ENCODE measurements around the gene ADH4. TPM values are rescaled to one million over a fixed set of nuclear protein-coding genes. Genes with fewer than 3 reads are reported as not detected.

The ADH4 gene
- total RNA-seq, 1 donor, result not detected

- Histone ChIP-seq H3K79me2 (ENCODE audit: insufficient read depth, low read length) (no peaks in the 10 kb centered on the region), H2AFZ (ENCODE audit: low read length) (no peak overlapping the region), H3K4me1 (ENCODE audit: insufficient read depth, low read length) (no peaks in the 10 kb centered on the region), H3K27me3 (ENCODE audit: insufficient read depth, low read length) (no peaks in the 10 kb centered on the region), H3K27ac (ENCODE audit: low read depth, low read length) (no peak overlapping the region), H3K4me2 (ENCODE audit: insufficient read depth, low read length) (no peak overlapping the region), H4K20me1 (ENCODE audit: insufficient read depth, low read length) (no peaks in the 10 kb centered on the region), H3K36me3 (ENCODE audit: insufficient read depth, low read length) (no peaks in the 10 kb centered on the region), H3K9me3 (ENCODE audit: low read depth, low read length) (no peaks in the 10 kb centered on the region), H3K4me3 (ENCODE audit: insufficient read depth, low read length) (no peak overlapping the region)
- TF ChIP-seq, protein P1, sequence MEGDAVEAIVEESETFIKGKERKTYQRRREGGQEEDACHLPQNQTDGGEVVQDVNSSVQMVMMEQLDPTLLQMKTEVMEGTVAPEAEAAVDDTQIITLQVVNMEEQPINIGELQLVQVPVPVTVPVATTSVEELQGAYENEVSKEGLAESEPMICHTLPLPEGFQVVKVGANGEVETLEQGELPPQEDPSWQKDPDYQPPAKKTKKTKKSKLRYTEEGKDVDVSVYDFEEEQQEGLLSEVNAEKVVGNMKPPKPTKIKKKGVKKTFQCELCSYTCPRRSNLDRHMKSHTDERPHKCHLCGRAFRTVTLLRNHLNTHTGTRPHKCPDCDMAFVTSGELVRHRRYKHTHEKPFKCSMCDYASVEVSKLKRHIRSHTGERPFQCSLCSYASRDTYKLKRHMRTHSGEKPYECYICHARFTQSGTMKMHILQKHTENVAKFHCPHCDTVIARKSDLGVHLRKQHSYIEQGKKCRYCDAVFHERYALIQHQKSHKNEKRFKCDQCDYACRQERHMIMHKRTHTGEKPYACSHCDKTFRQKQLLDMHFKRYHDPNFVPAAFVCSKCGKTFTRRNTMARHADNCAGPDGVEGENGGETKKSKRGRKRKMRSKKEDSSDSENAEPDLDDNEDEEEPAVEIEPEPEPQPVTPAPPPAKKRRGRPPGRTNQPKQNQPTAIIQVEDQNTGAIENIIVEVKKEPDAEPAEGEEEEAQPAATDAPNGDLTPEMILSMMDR (IDR thresholded peaks at IDR 0.05; ENCODE audit: extremely low read depth, low read depth, low read length), result no peak
- DNase-seq (ENCODE audit: insufficient read length, low spot score, missing footprints), result no peak
Observed at GRCh38 chr4:99136329-99136728, 7.8 kb downstream of the ADH4 start.

DNA sequence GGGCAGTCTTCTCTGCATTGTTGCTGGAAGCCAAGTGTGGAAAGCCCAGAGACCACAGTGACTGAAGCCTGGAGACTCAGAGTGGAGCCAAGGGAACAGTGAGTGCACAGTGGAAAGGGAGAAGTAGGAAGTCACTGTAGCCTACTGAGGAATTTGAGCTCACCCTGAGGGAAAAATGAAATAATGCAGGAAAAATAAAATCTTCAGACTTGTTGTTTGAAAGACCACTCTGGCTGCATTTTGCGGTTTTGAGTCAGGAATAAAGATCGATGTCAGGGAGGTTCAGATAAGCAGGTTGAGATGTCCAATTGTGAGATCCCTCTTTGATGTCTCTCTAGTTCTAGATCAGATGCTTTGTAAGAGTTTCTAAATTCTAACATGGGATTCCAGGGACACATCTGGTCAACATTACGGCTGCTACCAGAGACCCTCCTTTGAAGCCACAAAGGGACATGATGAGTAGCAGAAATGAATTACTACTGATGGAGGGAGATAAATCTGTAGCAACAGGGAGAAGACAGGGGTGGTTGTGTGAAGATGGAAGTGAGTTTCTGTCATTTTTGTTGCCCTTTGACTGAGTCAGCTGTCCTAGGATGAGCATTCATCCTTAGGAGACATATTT lies 8.4 kb downstream of the ADH4 start:
- no peaks in the 10 kb centered on the region for H3K79me2 ChIP-seq (ENCODE audit: insufficient read depth, low read length)
- H3K27ac ChIP-seq (ENCODE audit: low read depth, low read length), result no peak overlapping the region
- no peak overlapping the region for H3K4me3 ChIP-seq (ENCODE audit: insufficient read depth, low read length)
- no peaks in the 10 kb centered on the region for H3K36me3 ChIP-seq (ENCODE audit: insufficient read depth, low read length)
- DNase-seq (ENCODE audit: insufficient read length, low spot score, missing footprints), result no peak
- no peaks in the 10 kb centered on the region for H3K4me1 ChIP-seq (ENCODE audit: insufficient read depth, low read length)
- no peaks in the 10 kb centered on the region for H3K9me3 ChIP-seq (ENCODE audit: low read depth, low read length)
- no peaks in the 10 kb centered on the region for H3K27me3 ChIP-seq (ENCODE audit: insufficient read depth, low read length)
- H4K20me1 ChIP-seq (ENCODE audit: insufficient read depth, low read length), result no peaks in the 10 kb centered on the region
- no peak overlapping the region for H2AFZ ChIP-seq (ENCODE audit: low read length)
- TF ChIP-seq, protein P1 (IDR thresholded peaks at IDR 0.05; ENCODE audit: extremely low read depth, low read depth, low read length), result no peak
- H3K4me2 ChIP-seq (ENCODE audit: insufficient read depth, low read length), result no peak overlapping the region

DNA sequence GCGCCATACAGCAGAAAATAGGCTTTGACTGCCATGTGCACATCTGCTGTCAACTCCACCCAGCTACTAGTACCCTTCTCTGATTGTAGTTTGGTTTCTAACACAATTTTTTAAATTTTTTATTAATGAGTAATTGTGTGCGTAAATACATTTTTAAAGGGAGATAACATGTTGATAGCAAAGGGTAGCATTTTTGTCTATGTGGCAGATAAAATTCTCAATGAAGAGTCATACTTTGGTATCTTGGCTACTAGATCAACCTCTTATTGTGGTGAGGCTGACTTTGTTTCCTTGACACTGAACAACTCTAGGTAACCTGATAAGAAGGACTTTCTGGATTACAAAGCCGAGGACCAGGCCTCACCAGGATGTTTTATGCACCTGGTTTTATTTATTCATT lies 9.5 kb downstream of the ADH4 start:
- H3K36me3 ChIP-seq (ENCODE audit: insufficient read depth, low read length), result no peaks in the 10 kb centered on the region
- TF ChIP-seq, protein P1 (IDR thresholded peaks at IDR 0.05; ENCODE audit: extremely low read depth, low read depth, low read length), result no peak
- no peaks in the 10 kb centered on the region for H4K20me1 ChIP-seq (ENCODE audit: insufficient read depth, low read length)
- no peak overlapping the region for H3K4me3 ChIP-seq (ENCODE audit: insufficient read depth, low read length)
- H2AFZ ChIP-seq (ENCODE audit: low read length), result no peak overlapping the region
- no peaks in the 10 kb centered on the region for H3K4me1 ChIP-seq (ENCODE audit: insufficient read depth, low read length)
- no peaks in the 10 kb centered on the region for H3K79me2 ChIP-seq (ENCODE audit: insufficient read depth, low read length)
- no peak overlapping the region for H3K4me2 ChIP-seq (ENCODE audit: insufficient read depth, low read length)
- H3K27me3 ChIP-seq (ENCODE audit: insufficient read depth, low read length), result no peaks in the 10 kb centered on the region
- no peak overlapping the region for H3K27ac ChIP-seq (ENCODE audit: low read depth, low read length)
- H3K9me3 ChIP-seq (ENCODE audit: low read depth, low read length), result no peaks in the 10 kb centered on the region
- DNase-seq (ENCODE audit: insufficient read length, low spot score, missing footprints), result no peak

DNA sequence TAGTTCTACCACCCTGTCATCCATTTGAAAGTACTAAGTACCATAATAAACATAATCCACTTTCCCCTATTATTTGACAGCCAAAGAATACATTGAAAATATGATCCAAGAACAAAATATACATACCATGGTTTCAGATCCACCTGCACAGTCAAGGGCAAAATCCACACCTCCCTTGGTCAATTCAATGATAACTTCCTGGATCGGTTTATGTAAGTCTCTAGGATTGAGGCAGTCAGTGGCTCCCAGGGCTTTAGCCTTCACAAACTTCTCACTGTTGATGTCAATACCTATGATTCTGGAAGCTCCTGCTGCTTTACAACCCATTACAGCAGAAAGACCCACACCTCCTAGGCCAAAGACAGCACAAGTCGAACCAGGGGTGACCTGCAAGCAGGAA lies 12.7 kb downstream of the ADH4 start:
- Histone ChIP-seq H3K36me3 (ENCODE audit: insufficient read depth, low read length) (no peaks in the 10 kb centered on the region), H3K27ac (ENCODE audit: low read depth, low read length) (no peak overlapping the region), H3K79me2 (ENCODE audit: insufficient read depth, low read length) (no peaks in the 10 kb centered on the region), H3K4me3 (ENCODE audit: insufficient read depth, low read length) (no peak overlapping the region), H3K27me3 (ENCODE audit: insufficient read depth, low read length) (no peaks in the 10 kb centered on the region), H3K4me1 (ENCODE audit: insufficient read depth, low read length) (no peaks in the 10 kb centered on the region), H2AFZ (ENCODE audit: low read length) (no peak overlapping the region), H3K9me3 (ENCODE audit: low read depth, low read length) (no peaks in the 10 kb centered on the region), H4K20me1 (ENCODE audit: insufficient read depth, low read length) (no peaks in the 10 kb centered on the region), H3K4me2 (ENCODE audit: insufficient read depth, low read length) (no peak overlapping the region)
- TF ChIP-seq, protein P1 (IDR thresholded peaks at IDR 0.05; ENCODE audit: extremely low read depth, low read depth, low read length), result no peak
- DNase-seq (ENCODE audit: insufficient read length, low spot score, missing footprints), result no peak

Measured in osteoblast (primary cell).